8988T (cell line): ENCODE measurements around the gene MOV10L1.
A peak's percentile ranks its signal among the peaks of the same experiment; 100 is the strongest.

ENCODE experiments used
- DNase-seq: peaks from one replicate; pipeline ENCODE4 v3.0.0; 2011

Gene MOV10L1

DNA sequence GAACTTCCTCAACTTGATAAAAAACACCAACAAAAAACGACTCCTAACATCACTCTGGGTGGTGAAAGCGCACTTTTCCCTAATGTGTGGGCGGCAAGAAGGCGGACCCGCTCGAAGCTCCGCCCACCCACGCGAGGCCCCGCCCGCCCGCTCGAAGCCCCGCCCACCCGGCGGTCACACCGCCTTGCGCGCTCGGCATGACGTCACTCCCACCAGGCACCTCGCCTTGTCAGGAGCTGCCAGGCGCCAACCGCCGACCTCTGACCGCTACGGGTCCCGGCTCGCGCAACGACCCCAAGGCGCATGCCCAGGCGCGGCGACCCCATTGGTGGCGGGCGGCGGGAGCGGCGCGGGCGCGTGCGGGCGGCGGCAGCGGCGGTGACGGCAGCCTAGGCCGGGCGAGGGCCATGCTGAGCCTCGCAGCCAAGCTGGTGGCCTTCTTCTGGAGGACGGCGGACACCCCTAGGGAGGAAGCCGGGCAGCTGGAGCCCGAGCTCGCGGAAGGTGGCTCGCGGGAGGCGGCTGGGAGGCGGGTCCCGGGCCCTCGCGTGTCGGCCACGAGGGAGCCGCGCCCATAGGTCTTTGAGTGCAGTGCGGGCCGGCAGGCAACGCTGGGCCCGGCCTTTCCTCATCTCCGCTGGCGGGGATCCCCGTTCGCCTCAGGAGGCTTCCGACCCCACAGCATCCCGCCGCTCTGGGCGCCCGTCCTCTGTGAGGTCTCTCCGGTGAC lies at the start of gene MOV10L1:
Gene MOV10L1 (plus strand): TSS at position 325 of the 730 bp plus-strand sequence. CDS start 83 bp downstream, at position 408.
- no peak for DNase-seq

DNA sequence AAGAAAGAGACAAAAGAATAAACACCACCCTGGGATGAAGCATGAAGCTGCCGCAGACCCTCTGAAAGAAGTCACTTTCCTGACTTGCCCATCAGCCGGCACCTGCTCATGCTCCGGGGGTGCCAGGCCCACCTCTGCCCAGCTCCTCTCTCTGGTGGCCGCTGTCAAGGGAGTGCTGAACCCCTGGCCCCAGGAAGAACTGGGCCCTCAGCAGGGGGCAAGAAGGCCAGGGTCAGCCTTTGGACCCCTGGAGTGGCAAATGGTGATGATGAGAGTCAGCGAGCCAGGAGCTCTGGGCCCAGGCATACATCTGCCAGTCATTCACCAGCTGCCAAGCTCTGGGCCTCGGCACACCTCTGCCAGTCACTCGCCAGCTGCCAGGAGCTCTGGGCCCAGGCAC lies 49.1 kb upstream of the MOV10L1 start:
- DNase-seq: no peak

DNA sequence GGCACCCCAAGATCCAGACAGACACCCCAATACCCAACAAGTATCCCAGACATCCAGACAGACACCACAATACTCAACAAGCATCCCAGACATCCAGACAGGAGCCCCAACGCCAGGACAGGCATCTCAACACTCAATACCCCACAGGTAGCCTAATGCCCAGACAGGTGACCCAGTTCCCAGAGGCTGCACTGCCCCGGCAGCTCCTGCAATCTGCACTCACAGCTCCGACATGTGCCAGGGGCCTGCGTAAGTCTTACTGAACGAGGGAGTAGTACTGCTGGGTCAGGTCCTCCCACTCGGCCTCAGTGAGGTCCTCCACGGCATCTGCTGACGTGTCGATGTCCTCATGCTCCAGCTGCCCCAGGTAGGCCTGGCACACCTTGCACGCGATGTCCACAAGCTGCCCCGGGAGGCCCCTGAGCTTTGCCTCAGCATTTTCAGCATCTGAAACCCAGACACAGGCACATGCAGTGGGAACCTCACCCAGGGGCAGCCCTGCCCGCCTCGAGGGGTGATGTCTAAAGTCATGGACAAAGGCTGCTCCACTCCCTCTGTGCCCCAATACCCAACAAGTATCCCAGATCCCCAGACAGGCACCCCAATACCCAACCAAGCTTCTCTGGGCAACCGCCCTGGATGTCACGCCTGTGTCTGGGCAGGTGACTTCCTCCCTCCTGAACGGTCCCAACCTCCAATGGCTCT lies 48.3 kb upstream of the MOV10L1 start:
- no peak for DNase-seq

DNA sequence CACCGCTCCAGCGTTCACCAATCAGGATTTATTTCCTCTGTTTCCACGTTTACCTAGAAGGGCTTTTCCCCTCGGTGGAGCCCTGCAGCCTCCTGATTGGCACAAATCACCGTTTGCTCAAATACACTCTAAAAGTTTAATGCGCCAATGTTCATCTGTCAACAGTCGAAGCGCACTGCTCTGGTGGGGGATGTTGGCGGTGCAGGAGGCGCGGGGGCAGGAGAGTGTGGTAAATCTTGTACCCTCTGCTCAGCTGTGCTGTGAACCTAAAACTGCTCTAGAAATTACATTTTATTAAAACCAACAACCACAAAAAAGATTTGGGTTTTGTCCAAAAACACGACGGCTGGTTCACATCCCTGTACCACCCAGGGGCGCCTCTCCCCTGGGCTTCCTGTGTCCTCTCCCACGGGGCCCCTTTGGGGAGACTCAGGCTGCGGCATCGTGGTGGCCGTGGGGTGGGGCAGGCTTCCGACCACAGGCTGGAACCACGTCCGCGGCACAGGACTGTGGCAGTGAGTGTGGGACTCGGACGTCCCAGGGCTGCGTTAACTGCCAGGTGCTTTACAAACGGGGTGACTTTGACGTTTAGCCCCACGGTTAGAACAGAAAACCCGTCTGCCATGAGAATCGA lies 45.2 kb upstream of the MOV10L1 start:
- no peak for DNase-seq

DNA sequence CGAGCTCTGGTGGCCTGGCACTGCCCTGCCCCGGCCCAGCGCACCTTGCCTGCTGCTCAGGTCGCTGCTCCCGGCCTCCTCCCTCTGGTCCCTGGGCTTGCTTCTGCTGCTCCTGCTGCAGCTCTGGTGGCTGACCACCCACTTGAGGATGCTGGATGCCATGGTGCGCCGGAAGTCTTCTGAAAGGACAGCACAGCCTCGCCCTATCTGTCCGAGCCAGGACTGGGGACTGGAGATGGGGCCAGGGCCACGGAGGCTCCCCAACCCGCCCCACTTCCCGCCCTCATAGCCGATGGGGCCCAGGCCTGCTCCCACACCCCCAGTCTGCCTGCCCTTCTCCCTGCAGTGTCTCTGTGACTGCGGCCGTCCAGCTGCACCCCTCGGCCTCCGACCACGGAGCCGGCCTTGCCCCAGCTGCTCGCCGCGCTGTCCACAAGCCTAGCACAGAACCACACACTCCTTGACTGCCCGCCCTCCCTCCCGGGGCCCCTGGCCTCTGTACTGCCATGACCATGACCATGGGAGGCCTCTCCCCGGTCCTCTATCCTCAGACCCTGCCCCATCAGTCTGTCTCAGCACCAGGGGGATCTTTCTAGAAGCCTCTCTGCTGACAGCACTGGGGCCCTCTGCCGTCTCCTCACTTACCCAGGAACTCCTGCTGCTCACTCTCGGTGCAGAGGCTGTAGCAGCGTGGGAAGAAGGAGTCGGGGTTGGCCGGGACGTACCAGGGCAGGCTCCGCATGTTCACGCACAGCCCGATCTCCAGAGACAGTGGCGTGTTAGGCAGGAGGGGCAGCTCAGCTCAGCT lies 44.4 kb upstream of the MOV10L1 start:
- no peak for DNase-seq

DNA sequence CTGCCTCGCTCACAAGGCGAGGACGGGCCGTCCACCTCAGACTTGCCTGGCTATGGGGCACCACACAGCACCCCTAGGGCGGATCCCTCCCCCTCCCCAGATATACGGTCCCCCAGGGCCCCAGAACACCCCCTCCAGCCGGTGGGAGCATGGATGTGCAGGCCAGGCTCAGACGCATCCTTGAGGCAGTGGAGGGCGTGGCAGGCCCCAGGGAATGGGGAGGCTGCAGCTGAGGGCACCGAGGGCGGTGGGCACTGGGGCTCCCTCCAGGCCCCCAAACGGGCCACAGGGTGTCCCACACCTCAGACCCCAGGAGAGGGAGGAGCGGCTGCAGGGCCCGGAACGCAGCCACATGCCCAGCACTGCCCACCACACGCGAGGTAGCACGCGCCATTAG lies 43.8 kb upstream of the MOV10L1 start:
- no peak for DNase-seq

DNA sequence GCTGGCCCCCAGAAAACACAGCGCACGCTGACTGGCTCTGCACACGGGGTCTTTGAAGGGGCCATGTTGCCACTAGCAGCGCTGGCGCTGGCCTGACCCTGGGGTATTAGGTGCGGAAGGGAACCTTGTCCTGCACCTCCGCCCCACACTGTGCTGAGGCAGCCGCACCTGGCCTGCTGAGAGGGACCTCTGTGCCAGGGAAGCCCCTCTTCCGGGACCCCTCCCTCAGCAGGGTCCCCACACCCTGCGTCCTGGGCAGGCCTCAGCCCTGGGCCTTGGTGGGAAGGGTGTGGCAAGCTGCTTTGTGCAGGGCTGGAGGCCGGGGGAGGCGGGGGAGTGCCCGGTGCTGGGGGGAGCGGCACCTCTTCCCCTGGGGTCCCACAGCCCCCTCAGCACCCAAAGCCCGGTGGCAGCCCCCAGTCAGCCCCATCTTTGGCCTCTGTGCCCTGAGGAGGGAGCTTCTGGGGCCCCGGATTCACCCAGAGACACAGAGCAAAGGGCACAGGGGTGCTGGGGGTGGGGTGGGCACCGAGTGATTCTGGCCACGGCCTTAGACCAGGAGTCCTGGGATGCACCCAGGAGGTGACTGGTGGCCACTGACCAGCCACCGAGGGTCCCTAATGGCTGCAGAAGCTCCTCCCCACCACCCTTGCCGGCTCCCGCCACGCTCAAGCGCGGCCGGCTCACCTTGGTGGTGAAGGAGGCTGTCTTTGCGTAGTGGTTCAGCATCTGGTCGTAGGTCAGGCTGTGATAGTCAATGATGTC lies 43.1 kb upstream of the MOV10L1 start:
- no peak for DNase-seq

DNA sequence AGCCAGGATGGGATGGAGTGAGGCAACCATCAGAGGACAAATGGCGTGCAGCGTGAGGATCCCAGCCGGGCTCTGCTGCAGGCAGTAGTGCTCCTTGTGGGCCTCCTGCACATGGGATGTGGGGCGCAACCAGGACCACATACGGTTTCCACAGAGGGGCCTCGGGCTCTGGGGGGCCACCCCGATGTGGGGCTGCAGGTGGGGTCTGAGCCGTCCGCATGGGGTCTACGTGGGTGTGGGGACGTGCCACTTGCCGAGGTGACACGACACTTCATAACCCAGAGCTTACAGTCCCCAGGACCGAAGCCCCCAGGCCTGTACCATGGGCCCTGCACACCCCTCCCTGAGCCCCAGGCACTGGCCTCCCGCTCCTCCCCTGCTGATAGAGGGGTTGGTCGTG lies 42.5 kb upstream of the MOV10L1 start:
- DNase-seq: no peak

DNA sequence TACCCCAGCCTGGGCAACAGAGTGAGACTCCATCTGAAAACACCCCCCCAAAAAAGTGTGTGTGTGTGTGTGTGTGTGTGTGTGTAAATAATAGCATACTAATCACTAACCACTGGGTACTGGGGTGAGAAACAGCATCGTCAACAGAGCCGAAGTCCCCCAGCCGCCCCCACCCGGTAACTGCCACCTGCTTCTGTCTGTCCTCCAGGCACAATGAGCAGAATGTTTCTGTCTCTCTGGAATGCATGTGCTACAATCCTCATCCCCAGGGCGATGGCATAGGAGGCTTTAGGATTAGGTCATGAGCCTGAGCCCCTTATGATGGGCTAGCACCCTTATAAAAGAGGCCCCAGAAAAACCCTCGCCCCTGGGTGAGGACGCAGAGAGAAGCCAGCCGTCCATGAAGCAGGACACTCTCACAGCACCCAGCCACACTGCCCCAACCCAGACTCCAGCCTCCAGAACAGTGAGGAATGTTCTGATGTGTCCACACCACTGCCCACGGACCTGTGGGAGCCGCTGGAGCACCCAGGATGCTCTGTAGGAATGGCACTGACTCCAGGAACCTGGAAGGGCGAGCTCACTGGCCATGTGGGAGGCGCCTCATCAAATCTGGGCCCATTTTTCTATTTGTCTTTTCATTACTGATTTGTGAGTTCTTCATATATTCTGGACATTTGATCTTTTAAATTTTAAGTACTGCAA lies 41.6 kb upstream of the MOV10L1 start:
- no peak for DNase-seq

DNA sequence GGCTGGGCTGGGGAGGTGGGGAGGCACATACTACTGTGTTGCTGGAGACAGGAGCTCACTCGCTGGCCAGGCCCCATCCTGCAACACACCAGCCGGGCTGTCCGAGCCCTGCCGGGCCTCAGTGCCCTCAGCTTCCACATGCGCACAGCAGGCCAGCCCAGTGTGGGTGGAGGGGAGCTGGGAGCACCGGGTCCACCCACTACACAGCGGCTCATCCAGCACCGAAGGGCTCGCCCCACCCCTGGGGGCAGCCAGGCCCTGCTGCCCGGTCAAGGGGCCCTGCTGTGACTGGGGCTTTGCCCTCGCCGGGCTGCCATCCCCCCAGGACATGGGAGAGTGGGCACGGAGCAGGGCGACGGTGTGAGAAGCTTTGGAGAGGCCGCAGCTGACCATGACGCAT lies 41.0 kb upstream of the MOV10L1 start:
- DNase-seq: no peak

DNA sequence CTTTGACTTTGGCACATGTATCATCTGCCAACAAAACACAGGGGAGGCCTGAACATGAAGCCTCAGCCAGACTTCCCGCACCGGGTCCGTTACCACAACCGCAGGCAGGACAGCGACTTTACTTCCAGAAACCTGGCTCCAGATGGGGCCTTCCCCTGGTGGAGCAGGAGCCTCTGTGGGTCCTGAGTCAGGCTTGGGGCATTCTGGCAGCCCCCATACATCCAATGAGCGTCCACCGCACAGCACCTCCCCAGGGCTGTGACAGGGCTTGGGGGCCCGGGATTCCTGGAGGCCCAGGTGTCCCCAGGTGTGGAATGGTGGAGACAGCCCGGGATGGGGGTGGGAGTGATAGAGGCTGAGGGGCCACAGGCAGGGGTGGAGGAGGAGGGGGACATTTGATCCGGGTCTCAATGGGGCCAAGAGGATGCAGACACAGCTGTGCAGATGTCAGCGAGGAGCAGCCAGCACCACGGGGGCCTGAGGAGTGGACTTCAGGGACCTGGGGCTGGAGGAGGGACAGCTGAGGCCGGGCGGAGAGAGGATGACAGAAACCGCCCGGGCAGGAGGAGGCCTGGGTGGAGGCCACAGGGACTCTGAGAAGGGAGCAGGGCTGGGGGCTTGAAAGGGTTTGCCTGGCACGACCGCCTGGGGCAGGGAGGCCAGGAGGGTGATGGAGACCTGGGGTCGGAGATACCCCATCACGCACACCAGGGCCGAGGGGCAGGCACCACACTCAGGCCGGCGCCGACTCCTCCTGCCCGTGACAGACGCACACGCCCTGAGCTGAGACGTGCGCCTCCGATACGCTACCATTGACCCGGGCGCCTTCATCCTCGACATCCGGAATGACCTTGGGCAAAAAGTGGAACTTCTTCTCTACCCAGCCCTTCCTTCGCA lies 40.3 kb upstream of the MOV10L1 start:
- no peak for DNase-seq

DNA sequence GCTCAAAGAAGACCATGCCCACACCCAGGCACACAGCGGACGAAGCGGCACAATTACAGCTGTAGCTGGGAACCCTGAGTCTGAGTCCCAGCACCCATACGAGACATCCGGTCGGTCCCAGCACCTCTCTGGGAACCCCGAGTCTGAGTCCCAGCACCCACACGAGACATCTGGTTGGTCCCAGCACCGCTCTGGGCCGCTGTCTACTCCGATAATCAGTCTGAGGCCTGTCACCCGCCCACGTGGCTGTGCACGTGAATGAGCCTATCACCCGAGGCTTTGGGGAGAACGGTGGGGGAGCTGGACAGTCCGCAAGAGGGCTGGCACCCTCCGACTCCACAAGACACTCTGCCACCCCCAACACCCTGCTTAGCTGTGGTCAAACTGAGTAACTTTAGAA lies 37.9 kb upstream of the MOV10L1 start:
- DNase-seq: no peak

DNA sequence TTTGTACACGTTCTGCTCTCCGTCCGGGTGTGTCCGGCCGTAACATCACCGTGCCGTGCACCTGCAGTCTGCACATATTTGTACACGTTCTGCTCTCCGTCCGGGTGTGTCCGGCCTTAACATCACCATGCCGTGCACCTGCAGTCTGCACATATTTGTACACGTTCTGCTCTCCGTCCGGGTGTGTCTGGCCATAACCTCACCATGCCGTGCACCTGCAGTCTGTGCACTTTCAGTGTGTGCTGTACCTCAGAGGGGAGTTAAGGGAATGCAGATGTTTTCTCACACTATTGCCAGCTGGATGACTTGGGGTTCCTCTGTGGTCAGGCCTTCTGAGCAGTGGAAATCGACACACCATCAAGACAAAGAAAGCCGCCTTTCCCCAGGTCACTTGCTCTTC lies 35.9 kb upstream of the MOV10L1 start:
- DNase-seq: no peak

DNA sequence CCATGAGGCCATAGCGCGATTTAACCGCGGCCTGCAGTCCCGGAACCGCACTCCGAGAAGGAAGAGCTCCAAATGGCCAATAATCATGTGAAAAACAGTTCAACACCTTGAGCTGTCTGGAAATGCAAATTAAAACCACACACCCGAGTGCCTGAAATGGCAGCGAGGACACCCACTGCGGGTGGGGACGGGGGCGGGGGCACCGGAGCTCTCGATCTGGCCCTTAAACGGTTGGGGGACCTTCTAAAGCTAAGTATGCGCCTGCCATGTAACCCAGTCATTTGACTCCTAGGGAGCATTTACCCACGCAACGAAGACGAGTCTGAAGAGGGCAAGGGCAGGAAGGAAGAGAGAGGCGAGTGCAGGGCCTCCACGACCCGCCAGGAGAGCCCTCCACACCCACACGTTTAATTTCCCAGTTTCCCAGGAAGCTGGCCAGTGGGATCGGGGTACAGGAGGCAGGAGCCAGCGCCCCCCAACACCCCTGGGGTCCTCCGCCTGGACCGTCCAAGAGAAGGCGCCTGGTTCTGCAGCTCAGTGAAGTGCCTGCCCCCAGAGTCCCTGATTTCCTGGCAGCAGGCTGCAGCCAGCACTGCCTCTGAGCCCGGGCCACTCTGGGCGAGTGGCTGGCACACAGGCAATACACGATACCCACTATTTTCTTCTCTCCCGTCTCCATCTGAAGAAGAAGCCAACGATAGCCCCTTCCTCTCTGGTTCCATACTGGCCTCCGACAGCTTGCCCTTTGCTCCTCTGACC lies 33.4 kb upstream of the MOV10L1 start:
- DNase-seq: no peak

DNA sequence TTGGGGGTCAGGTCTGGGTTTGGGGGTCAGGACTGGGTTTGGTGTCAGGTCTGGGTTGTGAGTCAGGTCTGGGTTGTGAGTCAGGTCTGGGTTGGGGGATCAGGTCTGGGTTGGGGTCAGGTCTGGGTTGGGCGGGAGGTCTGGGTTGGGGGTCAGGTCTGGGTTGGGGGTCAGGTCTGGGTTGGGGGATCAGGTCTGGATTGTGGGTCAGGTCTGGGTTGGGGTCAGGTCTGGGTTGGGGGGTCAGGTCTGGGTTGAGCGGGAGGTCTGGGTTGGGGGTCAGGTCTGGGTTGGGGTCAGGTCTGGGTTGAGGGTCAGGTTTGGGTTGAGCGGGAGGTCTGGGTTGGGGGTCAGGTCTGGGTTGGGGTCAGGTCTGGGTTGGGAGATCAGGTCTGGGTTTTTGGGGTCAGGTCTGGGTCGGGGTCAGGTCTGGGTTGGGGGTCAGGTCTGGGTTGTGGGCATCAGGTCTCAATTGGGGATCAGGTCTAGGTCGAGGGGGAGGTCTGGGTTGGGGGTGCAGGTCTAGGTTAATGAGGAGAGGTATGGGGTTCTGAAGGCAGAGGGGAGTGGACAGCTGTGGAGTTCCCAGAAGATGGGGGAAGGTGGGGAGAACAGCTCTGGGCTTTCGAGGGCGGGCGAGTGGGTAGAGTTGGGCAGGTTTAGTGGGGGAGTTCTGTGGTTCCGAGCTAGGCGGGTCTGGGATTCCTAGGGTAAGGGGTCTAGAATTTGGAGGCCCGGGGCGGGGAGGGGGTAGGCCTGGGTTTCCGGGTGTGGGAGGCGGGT lies 32.3 kb upstream of the MOV10L1 start:
- DNase-seq: no peak

DNA sequence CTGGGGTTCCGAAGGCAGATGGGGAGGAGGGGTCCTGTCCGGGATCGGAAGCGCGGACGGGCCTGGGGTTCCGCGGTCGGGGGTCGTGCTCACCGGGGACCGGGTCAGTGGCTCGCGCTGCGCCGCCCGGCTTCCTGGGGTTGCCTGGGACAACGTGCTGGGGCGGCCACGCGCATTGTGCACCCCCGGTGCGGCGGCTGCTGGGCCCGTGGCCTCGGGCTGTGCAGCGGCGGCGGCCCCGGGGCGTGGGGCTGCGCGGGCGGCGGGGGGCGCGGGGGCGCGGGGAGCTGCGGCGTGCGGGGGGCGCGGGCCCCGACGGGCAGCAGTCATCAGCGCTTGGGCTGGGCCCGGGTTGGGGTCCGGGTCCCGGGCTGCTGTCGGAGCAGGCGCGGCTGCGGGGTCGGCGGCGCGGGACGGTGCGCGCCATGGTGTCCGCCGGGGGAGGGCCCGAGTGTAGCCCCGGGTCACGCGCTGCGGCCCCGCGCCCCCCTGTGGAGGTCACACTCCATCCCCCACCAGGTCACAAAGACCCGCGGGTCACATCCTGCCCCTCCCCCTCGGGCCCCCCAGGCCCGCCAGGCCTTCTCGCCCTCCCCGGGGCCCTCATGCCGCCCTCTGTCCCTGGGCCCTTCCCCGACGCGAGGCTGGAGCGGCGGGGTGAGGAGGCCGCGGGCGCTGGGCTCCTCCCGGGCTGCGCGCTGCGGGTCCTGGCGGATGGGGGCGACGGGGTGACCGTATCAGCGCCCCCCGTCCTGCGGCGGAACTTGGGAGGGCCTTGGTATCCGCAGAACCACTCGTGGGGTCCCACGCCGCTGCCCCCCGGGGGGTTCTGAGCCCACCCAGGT lies 31.5 kb upstream of the MOV10L1 start, which contains the start of gene TTLL8:
Gene TTLL8 (minus strand): TSS at position 238 of the 845 bp plus-strand sequence.
- no peak for DNase-seq

DNA sequence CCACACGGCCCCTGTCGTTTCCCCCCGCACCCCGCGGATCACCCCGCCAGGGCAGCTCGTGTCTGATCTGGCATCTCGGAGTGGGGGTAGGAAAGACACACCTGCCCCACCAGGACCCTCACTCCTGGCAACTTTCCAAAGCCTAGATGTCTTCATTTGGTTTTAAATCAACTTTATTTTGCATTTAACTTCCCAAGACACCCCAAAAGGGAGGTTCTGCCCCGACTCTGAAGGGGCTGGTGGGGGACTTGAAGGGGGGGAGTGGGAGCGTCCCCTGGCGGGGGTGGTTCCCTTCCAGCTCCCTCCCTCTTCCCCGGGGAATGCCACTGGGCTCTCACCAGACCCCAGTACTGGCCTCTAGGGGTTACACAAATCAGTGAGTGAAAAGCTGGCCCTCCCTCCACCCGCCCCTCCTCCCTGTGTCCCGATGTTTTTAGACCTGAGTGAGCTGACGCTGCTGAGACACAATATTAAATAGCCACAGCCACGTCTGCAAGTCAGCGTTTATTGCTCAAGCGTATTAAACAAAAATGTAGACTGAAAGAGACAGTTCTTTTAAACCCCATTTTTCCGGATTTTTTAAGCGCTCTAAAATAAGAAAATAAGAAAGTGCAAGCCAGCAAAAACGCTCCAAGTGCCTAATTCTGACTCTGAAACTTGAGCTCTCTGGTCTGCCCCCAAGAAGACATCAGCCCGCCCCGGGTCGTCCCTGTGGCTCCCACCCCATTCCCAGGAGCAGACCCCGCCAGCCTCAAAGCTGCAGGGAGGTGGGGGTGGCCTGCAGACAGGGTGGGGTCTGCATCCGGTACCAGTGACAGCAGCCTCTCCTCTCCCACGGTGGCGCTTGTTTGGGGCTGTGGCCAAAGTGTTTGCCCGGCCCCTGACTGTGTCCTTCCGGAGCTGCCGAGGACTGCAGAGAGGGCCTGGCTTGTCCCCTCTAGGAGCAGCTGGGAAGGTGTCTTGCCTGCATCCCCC lies 30.6 kb upstream of the MOV10L1 start:
- DNase-seq: peak; percentile 89
